HG03575 (cell line): ENCODE measurements around the gene IDUA.
"Not testable (repeated sequence)": the region's sequence is repeated elsewhere in the genome, so short reads cannot be mapped to it uniquely, and the experiment has no call there.

Experiments used
- ATAC-seq: cut with Tn5 transposase; IDR thresholded peaks from one replicate; pipeline ENCODE4 v1.9.1; 2021; ENCODE audit not compliant: unreplicated experiment, insufficient number of reproducible peaks, low FRiP score; ENCODE audit errors: extremely low read depth

Gene IDUA

GRCh38 chr4:1036095-1036494, 49.3 kb downstream of the IDUA start:
- ATAC-seq, result no peak

- ATAC-seq, result no peak
Measured at GRCh38 chr4:1036976-1037810, 50.3 kb downstream of the IDUA start.

GRCh38 chr4:1038948-1039492, 52.2 kb downstream of the IDUA start:
- ATAC-seq, result no peak

GRCh38 chr4:1039493-1040343, 52.9 kb downstream of the IDUA start:
- ATAC-seq, result no peak

GRCh38 chr4:1040344-1041146, 53.7 kb downstream of the IDUA start:
- ATAC-seq, result no peak

- ATAC-seq, result no peak
Measured at GRCh38 chr4:1041147-1041935, 54.5 kb downstream of the IDUA start.

- no peak for ATAC-seq
Measured at GRCh38 chr4:1041936-1042330, 55.1 kb downstream of the IDUA start.

- no peak for ATAC-seq
Measured at GRCh38 chr4:1042352-1043055, 55.7 kb downstream of the IDUA start.

GRCh38 chr4:1043162-1043561, 56.3 kb downstream of the IDUA start:
- ATAC-seq, result no peak

GRCh38 chr4:1043651-1044468, 57.0 kb downstream of the IDUA start:
- ATAC-seq, result no peak

- ATAC-seq, result no peak
Measured at GRCh38 chr4:1044469-1045192, 57.8 kb downstream of the IDUA start.

GRCh38 chr4:1045193-1045594, 58.4 kb downstream of the IDUA start:
- ATAC-seq, result no peak

- ATAC-seq, result no peak
Measured at GRCh38 chr4:1045595-1046201, 58.9 kb downstream of the IDUA start.

- not testable (repeated sequence) for ATAC-seq
Measured at GRCh38 chr4:1046581-1047011, 59.8 kb downstream of the IDUA start.

- ATAC-seq, result no peak
Measured at GRCh38 chr4:1047106-1047975, 60.5 kb downstream of the IDUA start.
